GM12878 (cell line): ENCODE results near the gene OAS1.
A peak's percentile ranks its signal among the peaks of the same experiment; 100 is the strongest.

Experiments
- E4F1 ChIP-seq: fragments of 450-650 bp; IDR thresholded peaks from 2 replicates; pipeline ENCODE4 v1.6.1; 2018; ENCODE audit warnings: borderline replicate concordance, mild to moderate bottlenecking; ENCODE audit not compliant: partially characterized antibody
- EP300 ChIP-seq, 2 experiments: fragments of 150-350 bp in 1 of 2; IDR thresholded peaks; 2 replicates each; pipeline ENCODE4 v1.6.1; 2011 to 2012; ENCODE audit warnings: low read depth in 2 of 2, low read length in 2 of 2, borderline replicate concordance in 1 of 2, improper control_type of control experiment in 1 of 2, inconsistent platforms in 1 of 2; ENCODE audit not compliant: control insufficient read depth in 1 of 2
- HDGF ChIP-seq: fragments of 450-650 bp; IDR thresholded peaks from 2 replicates; pipeline ENCODE4 v1.6.1; 2016; ENCODE audit warnings: antibody characterized with exemption
- MAX ChIP-seq: IDR thresholded peaks from 2 replicates; pipeline ENCODE4 v1.6.1; 2012; ENCODE audit warnings: low read depth, low read length, improper control_type of control experiment
- MEF2A ChIP-seq: IDR thresholded peaks from 2 replicates; pipeline ENCODE4 v1.6.1; 2011; ENCODE audit warnings: low read depth, mild to moderate bottlenecking, low read length, moderate library complexity; ENCODE audit not compliant: insufficient read depth
- MXI1 ChIP-seq: fragments of 150-350 bp; IDR thresholded peaks from 2 replicates; pipeline ENCODE4 v1.6.1; 2011; ENCODE audit warnings: low read depth, mild to moderate bottlenecking, inconsistent platforms, low read length, improper control_type of control experiment
- POLR2A ChIP-seq: IDR thresholded peaks from 2 replicates; pipeline ENCODE4 v1.6.1; 2011; ENCODE audit warnings: low read depth, mild to moderate bottlenecking, low read length
- ZNF24 ChIP-seq: fragments of 450-650 bp; IDR thresholded peaks from 2 replicates; pipeline ENCODE4 v1.6.1; 2017; ENCODE audit warnings: antibody characterized with exemption, mild to moderate bottlenecking
- TF ChIP-seq, protein P1 (sequence below), 3 experiments: IDR thresholded peaks in 2 of 3; conservative IDR thresholded peaks in 1 of 3; 2 replicates each; pipeline ENCODE4 v1.5.1; 2011; ENCODE audit warnings: low read depth in 3 of 3, low read length in 3 of 3, mild to moderate bottlenecking in 3 of 3, control low read depth in 2 of 3, moderate library complexity in 2 of 3, inconsistent platforms in 1 of 3, mixed read lengths in 1 of 3; ENCODE audit not compliant: control insufficient read depth in 2 of 3, insufficient read depth in 1 of 3; ENCODE audit errors: extremely low read depth in 1 of 3
- TF ChIP-seq, protein P2 (sequence below): fragments of 450-650 bp; IDR thresholded peaks from 2 replicates; pipeline ENCODE4 v1.6.1; 2016; ENCODE audit warnings: mild to moderate bottlenecking, moderate library complexity, borderline replicate concordance

- TF ChIP-seq, protein P1, sequence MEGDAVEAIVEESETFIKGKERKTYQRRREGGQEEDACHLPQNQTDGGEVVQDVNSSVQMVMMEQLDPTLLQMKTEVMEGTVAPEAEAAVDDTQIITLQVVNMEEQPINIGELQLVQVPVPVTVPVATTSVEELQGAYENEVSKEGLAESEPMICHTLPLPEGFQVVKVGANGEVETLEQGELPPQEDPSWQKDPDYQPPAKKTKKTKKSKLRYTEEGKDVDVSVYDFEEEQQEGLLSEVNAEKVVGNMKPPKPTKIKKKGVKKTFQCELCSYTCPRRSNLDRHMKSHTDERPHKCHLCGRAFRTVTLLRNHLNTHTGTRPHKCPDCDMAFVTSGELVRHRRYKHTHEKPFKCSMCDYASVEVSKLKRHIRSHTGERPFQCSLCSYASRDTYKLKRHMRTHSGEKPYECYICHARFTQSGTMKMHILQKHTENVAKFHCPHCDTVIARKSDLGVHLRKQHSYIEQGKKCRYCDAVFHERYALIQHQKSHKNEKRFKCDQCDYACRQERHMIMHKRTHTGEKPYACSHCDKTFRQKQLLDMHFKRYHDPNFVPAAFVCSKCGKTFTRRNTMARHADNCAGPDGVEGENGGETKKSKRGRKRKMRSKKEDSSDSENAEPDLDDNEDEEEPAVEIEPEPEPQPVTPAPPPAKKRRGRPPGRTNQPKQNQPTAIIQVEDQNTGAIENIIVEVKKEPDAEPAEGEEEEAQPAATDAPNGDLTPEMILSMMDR (IDR thresholded peaks at IDR 0.05 in 2 of 3, conservative IDR thresholded peaks at IDR 0.05 in 1 of 3; ENCODE audit: control insufficient read depth in 2 of 3, extremely low read depth in 1 of 3, insufficient read depth in 1 of 3, low read depth in 3 of 3, low read length in 3 of 3), result no peak
- no peak for TF ChIP-seq EP300 (IDR thresholded peaks at IDR 0.05; ENCODE audit: borderline replicate concordance in 1 of 2, control insufficient read depth in 1 of 2, low read depth in 2 of 2, low read length in 2 of 2)
- TF ChIP-seq E4F1, result no peak
- TF ChIP-seq MAX, result peak; percentile 58; the same call in 1 of the 2 replicates
- peak; percentile 29 for TF ChIP-seq MXI1
- TF ChIP-seq POLR2A, result peak; percentile 85
- TF ChIP-seq ZNF24, result no peak
- TF ChIP-seq, protein P2, sequence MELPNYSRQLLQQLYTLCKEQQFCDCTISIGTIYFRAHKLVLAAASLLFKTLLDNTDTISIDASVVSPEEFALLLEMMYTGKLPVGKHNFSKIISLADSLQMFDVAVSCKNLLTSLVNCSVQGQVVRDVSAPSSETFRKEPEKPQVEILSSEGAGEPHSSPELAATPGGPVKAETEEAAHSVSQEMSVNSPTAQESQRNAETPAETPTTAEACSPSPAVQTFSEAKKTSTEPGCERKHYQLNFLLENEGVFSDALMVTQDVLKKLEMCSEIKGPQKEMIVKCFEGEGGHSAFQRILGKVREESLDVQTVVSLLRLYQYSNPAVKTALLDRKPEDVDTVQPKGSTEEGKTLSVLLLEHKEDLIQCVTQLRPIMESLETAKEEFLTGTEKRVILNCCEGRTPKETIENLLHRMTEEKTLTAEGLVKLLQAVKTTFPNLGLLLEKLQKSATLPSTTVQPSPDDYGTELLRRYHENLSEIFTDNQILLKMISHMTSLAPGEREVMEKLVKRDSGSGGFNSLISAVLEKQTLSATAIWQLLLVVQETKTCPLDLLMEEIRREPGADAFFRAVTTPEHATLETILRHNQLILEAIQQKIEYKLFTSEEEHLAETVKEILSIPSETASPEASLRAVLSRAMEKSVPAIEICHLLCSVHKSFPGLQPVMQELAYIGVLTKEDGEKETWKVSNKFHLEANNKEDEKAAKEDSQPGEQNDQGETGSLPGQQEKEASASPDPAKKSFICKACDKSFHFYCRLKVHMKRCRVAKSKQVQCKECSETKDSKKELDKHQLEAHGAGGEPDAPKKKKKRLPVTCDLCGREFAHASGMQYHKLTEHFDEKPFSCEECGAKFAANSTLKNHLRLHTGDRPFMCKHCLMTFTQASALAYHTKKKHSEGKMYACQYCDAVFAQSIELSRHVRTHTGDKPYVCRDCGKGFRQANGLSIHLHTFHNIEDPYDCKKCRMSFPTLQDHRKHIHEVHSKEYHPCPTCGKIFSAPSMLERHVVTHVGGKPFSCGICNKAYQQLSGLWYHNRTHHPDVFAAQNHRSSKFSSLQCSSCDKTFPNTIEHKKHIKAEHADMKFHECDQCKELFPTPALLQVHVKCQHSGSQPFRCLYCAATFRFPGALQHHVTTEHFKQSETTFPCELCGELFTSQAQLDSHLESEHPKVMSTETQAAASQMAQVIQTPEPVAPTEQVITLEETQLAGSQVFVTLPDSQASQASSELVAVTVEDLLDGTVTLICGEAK, result no peak
- no peak; the same call in 1 of the 2 replicates for TF ChIP-seq HDGF
- TF ChIP-seq MEF2A, result no peak
Observed at GRCh38 chr12:112906712-112907414, at the start of gene OAS1.
